Colonic mucosa (tissue), 4 donors: Measurements from ENCODE around the gene TH. TPM values are rescaled to one million over a fixed set of nuclear protein-coding genes. Genes with fewer than 3 reads are reported as not detected.

Experiments
- DNase-seq: peaks from one replicate; pipeline ENCODE4 v3.0.0-alpha.2; 2020
- H3K27ac ChIP-seq: fragments of 200-600 bp; one replicate; pipeline ENCODE4 v1.8.0; 2021
- H3K27me3 ChIP-seq: fragments of 200-600 bp; one replicate; pipeline ENCODE4 v1.8.0; 2021
- H3K36me3 ChIP-seq: fragments of 200-600 bp; one replicate; pipeline ENCODE4 v1.8.0; 2021
- H3K4me1 ChIP-seq: fragments of 200-600 bp; one replicate; pipeline ENCODE4 v1.8.0; 2021; ENCODE audit warnings: mild to moderate bottlenecking
- H3K4me3 ChIP-seq: fragments of 200-600 bp; one replicate; pipeline ENCODE4 v1.8.0; 2021
- H3K9ac ChIP-seq, 2 donors: one replicate each; pipeline ENCODE4 v1.7.0; 2013; ENCODE audit warnings: control low read depth in 2 of 2, low read depth in 2 of 2, low read length in 2 of 2
- H3K9me3 ChIP-seq: fragments of 200-600 bp; one replicate; pipeline ENCODE4 v1.8.0; 2021
- intact Hi-C: fragments of 100-400 bp; cut with DNase I; formaldehyde crosslinking; loops from one replicate; pipeline ENCODE4 v1.14.1; 2022
- total RNA-seq, 2 donors: library from RNA; stranded (reverse); fragmentation: NEBNext Ultra II Directional in 1 of 2; extraction: Animal tissue kit (Norgen Biotek cat#: 25700) in 1 of 2; gene quantifications; one replicate each; pipeline ENCODE4 v1.2.1, GENCODE V29; 2021
- TF ChIP-seq, protein P1 (sequence below): fragments of 200-600 bp; IDR thresholded peaks from one replicate; pipeline ENCODE4 v1.8.0; 2022; ENCODE audit warnings: antibody characterized with exemption, mild to moderate bottlenecking
- donor health status: healthy.
- donor health status: DM: no; HTN: no; CAD: no.
- donor health status: DM: no; HTN: no; CAD: no.

TH gene
- total RNA-seq, 2 donors from 2014 or later, result 0.15 TPM; not detected in 1

DNA sequence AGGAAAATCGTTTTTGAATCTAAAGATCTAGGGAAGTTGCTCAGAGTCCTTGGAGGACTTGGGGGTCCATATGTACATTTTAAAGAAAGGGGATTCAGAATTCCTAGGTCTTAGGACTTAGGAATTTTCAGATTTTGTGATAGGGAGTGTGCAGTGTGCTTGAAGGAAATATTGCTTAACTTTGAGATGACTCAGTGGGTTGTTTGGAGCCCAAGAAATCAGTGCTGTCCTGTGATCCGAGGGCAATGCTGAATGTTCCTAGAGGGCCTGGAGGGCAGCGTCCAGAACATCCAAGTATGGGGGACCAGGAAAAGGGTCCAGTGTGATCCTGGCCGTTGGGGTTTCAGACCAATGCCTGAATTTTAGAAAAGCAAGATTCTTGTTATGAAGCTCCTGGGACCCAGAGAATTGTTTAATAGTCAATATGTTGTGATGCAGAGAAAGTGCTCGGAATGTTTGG lies 29.3 kb downstream of the TH start:
- no peak overlapping the region for H3K4me3 ChIP-seq
- H3K9me3 ChIP-seq, result no peaks in the 10 kb centered on the region
- no peaks in the 10 kb centered on the region for H3K36me3 ChIP-seq
- no peak overlapping the region for H3K9ac ChIP-seq
- H3K27me3 ChIP-seq, result peaks cover 78% of the 10 kb centered on the region
- TF ChIP-seq, protein P1, sequence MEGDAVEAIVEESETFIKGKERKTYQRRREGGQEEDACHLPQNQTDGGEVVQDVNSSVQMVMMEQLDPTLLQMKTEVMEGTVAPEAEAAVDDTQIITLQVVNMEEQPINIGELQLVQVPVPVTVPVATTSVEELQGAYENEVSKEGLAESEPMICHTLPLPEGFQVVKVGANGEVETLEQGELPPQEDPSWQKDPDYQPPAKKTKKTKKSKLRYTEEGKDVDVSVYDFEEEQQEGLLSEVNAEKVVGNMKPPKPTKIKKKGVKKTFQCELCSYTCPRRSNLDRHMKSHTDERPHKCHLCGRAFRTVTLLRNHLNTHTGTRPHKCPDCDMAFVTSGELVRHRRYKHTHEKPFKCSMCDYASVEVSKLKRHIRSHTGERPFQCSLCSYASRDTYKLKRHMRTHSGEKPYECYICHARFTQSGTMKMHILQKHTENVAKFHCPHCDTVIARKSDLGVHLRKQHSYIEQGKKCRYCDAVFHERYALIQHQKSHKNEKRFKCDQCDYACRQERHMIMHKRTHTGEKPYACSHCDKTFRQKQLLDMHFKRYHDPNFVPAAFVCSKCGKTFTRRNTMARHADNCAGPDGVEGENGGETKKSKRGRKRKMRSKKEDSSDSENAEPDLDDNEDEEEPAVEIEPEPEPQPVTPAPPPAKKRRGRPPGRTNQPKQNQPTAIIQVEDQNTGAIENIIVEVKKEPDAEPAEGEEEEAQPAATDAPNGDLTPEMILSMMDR, result no peak
- no peaks in the 10 kb centered on the region for H3K4me1 ChIP-seq
- no peak for DNase-seq
- H3K27ac ChIP-seq, result no peak overlapping the region
- intact Hi-C loops, result no loop called here

DNA sequence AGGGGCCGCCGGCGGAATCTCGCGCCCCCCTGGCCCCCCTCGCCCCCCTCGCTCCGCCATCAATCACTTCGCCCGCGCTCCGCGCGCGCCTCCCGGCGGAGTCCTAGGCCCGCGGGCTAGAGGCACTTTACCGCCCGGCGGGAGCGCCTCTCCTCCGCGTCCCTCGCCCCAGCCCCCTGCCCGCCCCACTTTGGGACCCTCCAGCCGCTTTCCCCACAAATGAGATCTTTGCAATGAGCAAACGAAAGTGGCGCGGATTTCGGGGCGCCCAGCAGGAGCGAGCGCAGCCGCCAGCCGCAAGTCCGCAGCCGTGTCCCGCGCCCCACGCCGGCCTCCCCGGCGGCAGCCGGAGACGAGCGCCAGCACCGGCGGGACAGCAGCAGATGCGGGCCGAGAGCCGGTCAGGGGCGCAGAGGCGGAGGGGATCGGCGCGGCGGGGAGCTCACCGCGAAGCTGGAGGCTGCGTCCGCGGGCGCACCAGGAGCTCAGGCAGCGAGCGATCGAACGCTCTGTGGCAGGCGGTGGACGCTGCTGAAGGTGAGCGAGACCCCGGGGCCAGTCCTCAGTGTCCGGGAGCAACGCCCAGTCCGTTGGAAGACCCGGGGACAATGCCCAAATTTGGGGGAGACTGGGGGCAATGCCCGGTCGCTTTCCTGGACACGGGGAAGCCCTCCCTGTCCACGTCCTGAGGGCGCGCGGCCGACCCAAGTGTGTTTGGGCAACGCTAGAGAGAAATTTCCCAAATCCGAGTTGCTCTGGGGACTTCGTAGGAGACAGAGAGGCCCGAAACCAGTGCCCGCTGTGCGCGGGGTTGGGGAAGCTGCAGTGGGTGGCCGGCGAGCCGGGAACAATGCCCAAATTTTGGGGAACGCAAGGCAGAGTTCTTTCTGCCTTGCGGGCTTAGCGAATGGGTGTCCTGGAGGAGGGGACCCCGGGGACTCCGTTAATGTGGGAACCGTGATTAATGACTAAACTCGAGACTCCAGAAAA lies 30.9 kb downstream of the TH start:
- TF ChIP-seq, protein P1, result no peak
- Histone ChIP-seq H3K9ac (no peak overlapping the region), H3K4me1 (no peaks in the 10 kb centered on the region), H3K27me3 (peaks cover 87% of the 10 kb centered on the region), H3K9me3 (no peaks in the 10 kb centered on the region), H3K27ac (no peak overlapping the region), H3K4me3 (no peak overlapping the region), H3K36me3 (no peaks in the 10 kb centered on the region)
- no peak for DNase-seq
- intact Hi-C loops, result no loop called here

DNA sequence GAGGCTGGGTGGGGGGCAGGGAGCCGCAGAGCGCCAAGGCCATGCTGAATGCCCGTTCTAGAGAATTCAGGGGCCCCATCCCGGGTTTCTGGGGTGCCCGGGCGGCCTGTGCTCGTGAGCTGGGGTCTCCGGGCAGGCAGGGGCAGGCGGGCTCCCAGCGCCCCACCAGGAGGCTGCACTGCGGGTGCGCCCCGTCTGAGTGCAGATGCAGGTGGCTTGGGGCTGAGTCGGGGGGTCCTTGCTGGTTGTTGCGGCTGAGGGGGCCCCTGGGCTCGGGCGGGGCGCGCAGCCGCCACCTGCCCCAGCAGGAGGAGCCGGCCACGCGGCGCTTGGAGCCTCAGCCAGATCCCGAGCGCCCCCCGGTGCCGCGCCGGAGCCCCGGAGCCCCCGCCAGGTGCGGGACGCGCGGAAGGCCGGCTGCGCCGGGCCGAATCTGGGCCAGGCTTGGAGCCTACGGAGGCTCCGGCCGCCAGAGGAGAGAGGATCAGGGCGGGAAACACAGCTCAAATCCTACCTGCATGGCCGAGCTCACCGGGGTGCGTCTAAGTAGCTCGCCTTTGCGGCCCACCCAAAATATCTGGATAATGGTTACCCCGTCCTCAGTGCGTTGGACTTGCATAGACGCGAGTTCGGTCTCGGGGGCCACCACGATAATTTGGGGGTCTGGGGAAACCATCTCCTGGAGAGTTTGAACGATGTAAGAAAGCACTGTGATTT lies 31.8 kb downstream of the TH start:
- no peak for DNase-seq
- intact Hi-C loops, result no loop called here
- H3K27ac ChIP-seq, result no peak overlapping the region
- H3K4me1 ChIP-seq, result no peaks in the 10 kb centered on the region
- H3K9ac ChIP-seq, result no peak overlapping the region
- H3K27me3 ChIP-seq, result peaks cover 85% of the 10 kb centered on the region
- H3K4me3 ChIP-seq, result no peak overlapping the region
- TF ChIP-seq, protein P1, result no peak
- no peaks in the 10 kb centered on the region for H3K36me3 ChIP-seq
- no peaks in the 10 kb centered on the region for H3K9me3 ChIP-seq

DNA sequence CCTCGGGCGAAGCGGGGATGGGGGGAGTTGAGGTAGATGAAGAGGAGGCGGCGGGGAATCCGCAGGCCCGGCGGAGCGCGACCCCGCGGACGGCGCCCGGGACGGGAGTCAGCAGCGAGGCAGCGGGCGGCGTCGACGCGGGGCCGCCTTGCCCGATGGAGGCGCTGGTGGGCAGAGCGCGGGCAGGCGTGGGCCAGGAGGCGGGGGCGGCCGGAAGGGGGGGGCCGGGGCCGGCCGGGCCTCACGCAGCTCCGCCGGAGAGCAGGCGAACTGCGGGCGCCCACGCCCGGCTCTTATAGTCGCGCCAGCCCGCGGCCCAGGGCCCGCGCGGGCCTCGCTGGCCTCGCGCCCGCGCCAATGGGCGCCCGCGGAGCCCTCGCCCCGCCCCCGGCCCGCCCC lies 32.5 kb downstream of the TH start, which contains the start of gene IGF2:
IGF2 (minus strand) TSS at position 267 of the 399 bp plus-strand sequence. CDS start 3,866 bp downstream, outside the sequence.
- no peak within 1 kb of the TSS for H3K27ac ChIP-seq
- TF ChIP-seq, protein P1, result no peak
- no peaks in the 10 kb centered on the region for H3K36me3 ChIP-seq
- H3K9me3 ChIP-seq, result no peaks in the 10 kb centered on the region
- no peak within 1 kb of the TSS for H3K4me3 ChIP-seq
- intact Hi-C loops, result no loop called here
- no peak within 1 kb of the TSS for H3K9ac ChIP-seq
- DNase-seq, result no peak
- H3K27me3 ChIP-seq, result peaks cover 79% of the 10 kb centered on the region
- no peaks in the 10 kb centered on the region for H3K4me1 ChIP-seq

DNA sequence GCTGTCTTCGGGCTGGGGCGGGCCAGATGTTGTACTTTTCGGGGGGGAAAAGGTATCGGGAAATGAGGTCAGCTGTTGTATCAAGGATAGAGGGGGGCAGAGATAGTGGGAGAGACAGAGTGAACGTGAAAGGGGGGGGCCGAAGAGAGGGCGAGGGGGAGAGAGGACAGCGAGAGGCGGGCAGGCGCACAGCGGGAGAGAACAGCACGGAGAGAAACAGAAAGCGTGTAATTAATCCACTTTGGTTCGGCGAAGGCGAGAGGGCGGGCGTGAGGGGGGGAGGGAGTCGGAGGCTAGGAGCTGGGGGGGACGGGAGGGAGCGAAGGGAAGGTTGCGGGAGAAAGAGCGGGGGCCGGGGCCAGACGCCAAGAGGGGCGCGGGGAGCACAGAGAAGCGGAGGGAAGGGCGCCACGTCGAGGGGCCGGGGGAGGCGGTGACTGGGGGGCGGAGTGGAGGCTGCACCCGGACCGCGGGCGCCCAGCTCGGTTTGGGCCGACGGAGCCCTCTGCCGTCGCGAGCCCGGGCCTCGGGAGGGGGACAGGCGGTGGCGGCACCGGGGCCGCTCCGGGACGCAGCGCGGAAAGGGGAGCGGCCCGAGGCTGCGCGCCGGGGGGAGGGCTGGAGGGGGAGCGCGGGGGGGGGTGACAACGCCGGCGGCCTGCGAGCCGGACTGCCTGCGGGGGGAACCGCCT lies 33.0 kb downstream of the TH start:
- H3K4me1 ChIP-seq, result no peaks in the 10 kb centered on the region
- H3K36me3 ChIP-seq, result no peaks in the 10 kb centered on the region
- H3K27me3 ChIP-seq, result peaks cover 73% of the 10 kb centered on the region
- H3K9me3 ChIP-seq, result no peaks in the 10 kb centered on the region
- no peak overlapping the region for H3K4me3 ChIP-seq
- intact Hi-C loops, result no loop called here
- no peak overlapping the region for H3K27ac ChIP-seq
- no peak overlapping the region for H3K9ac ChIP-seq
- DNase-seq, result no peak
- TF ChIP-seq, protein P1, result no peak
